Measurements from ENCODE around the gene LMLN. TPM values are rescaled to one million over a fixed set of nuclear protein-coding genes. Genes with fewer than 3 reads are reported as not detected.
"Not testable (repeated sequence)": the region's sequence is repeated elsewhere in the genome, so short reads cannot be mapped to it uniquely, and the experiment has no call there.

The LMLN gene
- total RNA-seq, 1 donor from 2014 or later, result 3.4 TPM

GRCh38 chr3:198076722-198077308 is 116.8 kb downstream of the LMLN start:
- DNase-seq (ENCODE audit: low read depth, low spot score), result no peak

- no peak for DNase-seq (ENCODE audit: low read depth, low spot score)
Measured at GRCh38 chr3:198079771-198080520, 119.9 kb downstream of the LMLN start.

GRCh38 chr3:198080521-198081384 is 120.7 kb downstream of the LMLN start:
- peak; percentile 11 for DNase-seq (ENCODE audit: low read depth, low spot score)

- DNase-seq (ENCODE audit: low read depth, low spot score), result no peak
Measured at GRCh38 chr3:198081421-198081844, 121.4 kb downstream of the LMLN start.

- DNase-seq (ENCODE audit: low read depth, low spot score), result not testable (repeated sequence)
Measured at GRCh38 chr3:198082226-198082625, 122.2 kb downstream of the LMLN start.

- no peak for DNase-seq (ENCODE audit: low read depth, low spot score)
Measured at GRCh38 chr3:198088421-198088955, 128.5 kb downstream of the LMLN start.

GRCh38 chr3:198090795-198091332 is 130.8 kb downstream of the LMLN start:
- no peak for DNase-seq (ENCODE audit: low read depth, low spot score)

- no peak for DNase-seq (ENCODE audit: low read depth, low spot score)
Measured at GRCh38 chr3:198092276-198092675, 132.3 kb downstream of the LMLN start.

GRCh38 chr3:198093112-198093679 is 133.2 kb downstream of the LMLN start:
- DNase-seq (ENCODE audit: low read depth, low spot score), result no peak

Other genes starting within 250 kb of the LMLN start
- 10.6 and 12.1 TPM in 2 replicates for gene RUBCN, start 223.3 kb upstream of the LMLN start, total RNA-seq
- 48.7 and 72.9 TPM in 2 replicates for gene FYTTD1, start 210.3 kb upstream of the LMLN start, total RNA-seq
- 44.0 and 46.2 TPM in 2 replicates for gene LRCH3, start 169.0 kb upstream of the LMLN start, total RNA-seq
- gene RPL35A, start 10.0 kb upstream of the LMLN start, total RNA-seq, result 695 and 959 TPM in 2 replicates

Data from pulmonary artery endothelial cell (primary cell).